ENCODE measurements around the gene TTC28. TPM values are rescaled to one million over a fixed set of nuclear protein-coding genes. Genes with fewer than 3 reads are reported as not detected.
"Not testable (repeated sequence)": the region's sequence is repeated elsewhere in the genome, so short reads cannot be mapped to it uniquely, and the experiment has no call there.

TTC28 gene
- total RNA-seq, 1 donor from 2014 or later, result 65.4 TPM

GRCh38 chr22:28706845-28707244 lies 27.2 kb upstream of the TTC28 start:
- H3K9me3 Mint-ChIP-seq, result no peaks in the 10 kb centered on the region
- peaks cover 7% of the 10 kb centered on the region for H3K4me1 Mint-ChIP-seq
- H3K27me3 Mint-ChIP-seq (ENCODE audit: low read depth), result no peaks in the 10 kb centered on the region
- peaks cover 9% of the 10 kb centered on the region for H3K36me3 Mint-ChIP-seq (ENCODE audit: low read depth)
- DNase-seq (ENCODE audit: low read depth, low spot score), result no peak
- no peak for TF ChIP-seq CTCF (conservative IDR thresholded peaks at IDR 0.05)
- no peak overlapping the region for H3K4me3 Mint-ChIP-seq
- no peak overlapping the region for H3K27ac Mint-ChIP-seq (ENCODE audit: unreplicated experiment)

GRCh38 chr22:28703436-28703835 lies 23.8 kb upstream of the TTC28 start:
- no peaks in the 10 kb centered on the region for H3K9me3 Mint-ChIP-seq
- peaks cover 4% of the 10 kb centered on the region for H3K4me1 Mint-ChIP-seq
- no peaks in the 10 kb centered on the region for H3K27me3 Mint-ChIP-seq (ENCODE audit: low read depth)

GRCh38 chr22:28702891-28703290 lies 23.3 kb upstream of the TTC28 start:
- no peak overlapping the region for H3K4me3 Mint-ChIP-seq
- peaks cover 4% of the 10 kb centered on the region for H3K4me1 Mint-ChIP-seq
- no peak for TF ChIP-seq CTCF (conservative IDR thresholded peaks at IDR 0.05)
- no peaks in the 10 kb centered on the region for H3K9me3 Mint-ChIP-seq
- no peak overlapping the region for H3K27ac Mint-ChIP-seq (ENCODE audit: unreplicated experiment)
- no peaks in the 10 kb centered on the region for H3K27me3 Mint-ChIP-seq (ENCODE audit: low read depth)
- no peak for DNase-seq (ENCODE audit: low read depth, low spot score)
- H3K36me3 Mint-ChIP-seq (ENCODE audit: low read depth), result peaks cover 10% of the 10 kb centered on the region

More at GRCh38 chr22:28703436-28703835, 23.8 kb upstream of the TTC28 start:
- no peak for DNase-seq (ENCODE audit: low read depth, low spot score)
- TF ChIP-seq CTCF (conservative IDR thresholded peaks at IDR 0.05), result no peak
- H3K27ac Mint-ChIP-seq (ENCODE audit: unreplicated experiment), result no peak overlapping the region
- no peak overlapping the region for H3K4me3 Mint-ChIP-seq
- H3K36me3 Mint-ChIP-seq (ENCODE audit: low read depth), result peaks cover 12% of the 10 kb centered on the region

- not testable (repeated sequence) for H3K36me3 Mint-ChIP-seq (ENCODE audit: low read depth); H3K4me1 Mint-ChIP-seq; H3K27ac Mint-ChIP-seq (ENCODE audit: unreplicated experiment)
Measured at GRCh38 chr22:28693041-28693760, 13.6 kb upstream of the TTC28 start.

GRCh38 chr22:28689796-28690195 lies 10.2 kb upstream of the TTC28 start:
- not testable (repeated sequence) for DNase-seq (ENCODE audit: low read depth, low spot score); H3K4me3 Mint-ChIP-seq; H3K4me1 Mint-ChIP-seq; H3K36me3 Mint-ChIP-seq (ENCODE audit: low read depth); H3K9me3 Mint-ChIP-seq; H3K27me3 Mint-ChIP-seq (ENCODE audit: low read depth); H3K27ac Mint-ChIP-seq (ENCODE audit: unreplicated experiment)

More at GRCh38 chr22:28693041-28693760, 13.6 kb upstream of the TTC28 start:
- H3K9me3 Mint-ChIP-seq; DNase-seq (ENCODE audit: low read depth, low spot score); H3K27me3 Mint-ChIP-seq (ENCODE audit: low read depth); H3K4me3 Mint-ChIP-seq: not testable (repeated sequence)

- DNase-seq (ENCODE audit: low read depth, low spot score); H3K9me3 Mint-ChIP-seq; H3K27me3 Mint-ChIP-seq (ENCODE audit: low read depth); H3K36me3 Mint-ChIP-seq (ENCODE audit: low read depth); H3K4me1 Mint-ChIP-seq: not testable (repeated sequence)
- H3K4me3 Mint-ChIP-seq, result peak overlapping the region; percentile 10
- peak overlapping the region; percentile 54 for H3K27ac Mint-ChIP-seq (ENCODE audit: unreplicated experiment)
Measured at GRCh38 chr22:28682966-28683365, 3.3 kb upstream of the TTC28 start.

- not testable (repeated sequence) for DNase-seq (ENCODE audit: low read depth, low spot score); H3K27me3 Mint-ChIP-seq (ENCODE audit: low read depth); H3K9me3 Mint-ChIP-seq; H3K36me3 Mint-ChIP-seq (ENCODE audit: low read depth); H3K27ac Mint-ChIP-seq (ENCODE audit: unreplicated experiment)
- Mint-ChIP-seq H3K4me1 (peaks cover 12% of the 10 kb centered on the region), H3K4me3 (peak overlapping the region; percentile 93)
Measured at GRCh38 chr22:28680813-28681490, 1.3 kb upstream of the TTC28 start.

- peak overlapping the region; percentile 93 for H3K27ac Mint-ChIP-seq (ENCODE audit: unreplicated experiment)
- H3K9me3 Mint-ChIP-seq; H3K36me3 Mint-ChIP-seq (ENCODE audit: low read depth); H3K27me3 Mint-ChIP-seq (ENCODE audit: low read depth): not testable (repeated sequence)
- peak; percentile 6 for DNase-seq (ENCODE audit: low read depth, low spot score)
- peaks cover 12% of the 10 kb centered on the region for H3K4me1 Mint-ChIP-seq
- H3K4me3 Mint-ChIP-seq, result peak overlapping the region; percentile 91
Measured at GRCh38 chr22:28678778-28679610, 646 bp downstream of the TTC28 start.

GRCh38 chr22:28678170-28678569 lies 1.5 kb downstream of the TTC28 start:
- not testable (repeated sequence) for H3K9me3 Mint-ChIP-seq; H3K27ac Mint-ChIP-seq (ENCODE audit: unreplicated experiment); H3K36me3 Mint-ChIP-seq (ENCODE audit: low read depth); DNase-seq (ENCODE audit: low read depth, low spot score); H3K27me3 Mint-ChIP-seq (ENCODE audit: low read depth)
- peaks cover 12% of the 10 kb centered on the region for H3K4me1 Mint-ChIP-seq
- H3K4me3 Mint-ChIP-seq, result peak overlapping the region; percentile 91
